ENCODE results near the gene UTS2. TPM values are rescaled to one million over a fixed set of nuclear protein-coding genes. Genes with fewer than 3 reads are reported as not detected.

Gene UTS2
- not detected in 2 replicates for total RNA-seq (ENCODE audit: low replicate concordance)

GRCh38 chr1:7852804-7853683, at the start of gene UTS2:
UTS2 (minus strand) TSS chr1:7853065; CDS start chr1:7853003, 62 bp downstream.
- no peak for TF ChIP-seq CTCF (IDR thresholded peaks at IDR 0.05; ENCODE audit: insufficient read depth, low read length)
- H3K4me3 ChIP-seq (ENCODE audit: low read depth, low read length) = no peak within 1 kb of the TSS

GRCh38 chr1:7899741-7900140, 46.9 kb upstream of the UTS2 start:
- DNase-seq (ENCODE audit: low read depth) = peak; percentile 34
- no peak for TF ChIP-seq CTCF (IDR thresholded peaks at IDR 0.05; ENCODE audit: insufficient read depth, low read length)
- H3K4me3 ChIP-seq (ENCODE audit: low read depth, low read length) = no peak overlapping the region

More at GRCh38 chr1:7852804-7853683, at the start of gene UTS2:
- DNase-seq (ENCODE audit: low read depth) = no peak

GRCh38 chr1:7898962-7899361, 46.1 kb upstream of the UTS2 start:
- no peak for DNase-seq (ENCODE audit: low read depth)
- H3K4me3 ChIP-seq (ENCODE audit: low read depth, low read length) = no peak overlapping the region
- no peak for TF ChIP-seq CTCF (IDR thresholded peaks at IDR 0.05; ENCODE audit: insufficient read depth, low read length)

- TF ChIP-seq CTCF (IDR thresholded peaks at IDR 0.05; ENCODE audit: insufficient read depth, low read length) = no peak
- no peak for DNase-seq (ENCODE audit: low read depth)
- H3K4me3 ChIP-seq (ENCODE audit: low read depth, low read length) = no peak overlapping the region
Measured at GRCh38 chr1:7896994-7897393, 44.1 kb upstream of the UTS2 start.

- DNase-seq (ENCODE audit: low read depth) = peak; percentile 93
- TF ChIP-seq CTCF (IDR thresholded peaks at IDR 0.05; ENCODE audit: insufficient read depth, low read length) = no peak
- no peak overlapping the region for H3K4me3 ChIP-seq (ENCODE audit: low read depth, low read length)
Measured at GRCh38 chr1:7893529-7894180, 40.8 kb upstream of the UTS2 start.

- no peak for TF ChIP-seq CTCF (IDR thresholded peaks at IDR 0.05; ENCODE audit: insufficient read depth, low read length)
- no peak overlapping the region for H3K4me3 ChIP-seq (ENCODE audit: low read depth, low read length)
- DNase-seq (ENCODE audit: low read depth) = no peak
Measured at GRCh38 chr1:7891804-7892203, 38.9 kb upstream of the UTS2 start.
